ENCODE data around the gene SPDYE4.

Gene SPDYE4

DNA sequence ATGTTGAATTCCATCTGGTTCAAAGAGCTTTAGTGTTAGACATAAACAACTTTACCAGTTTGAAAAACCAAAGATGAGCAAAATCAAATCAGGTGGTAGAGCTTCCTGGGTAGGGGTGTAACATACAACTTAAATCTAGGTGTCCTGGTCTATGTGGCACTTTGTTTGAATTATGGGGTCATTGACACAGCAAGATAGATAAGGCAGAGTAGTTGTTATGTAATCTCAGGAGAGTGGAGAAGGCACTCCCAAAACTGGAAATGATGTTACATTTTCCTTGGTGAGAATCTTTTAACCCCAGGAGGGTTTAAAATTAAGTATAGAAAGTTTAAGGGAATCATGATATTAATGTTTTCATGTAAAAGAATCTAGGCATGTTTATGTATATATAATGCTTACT, 45.6 kb downstream of the SPDYE4 start:
- DNase-seq (ENCODE audit: low spot score): no peak

- DNase-seq (ENCODE audit: low spot score): no peak
These were observed 47.1 kb downstream of the SPDYE4 start for GRCh38 chr17:8711291-8711690.

DNA sequence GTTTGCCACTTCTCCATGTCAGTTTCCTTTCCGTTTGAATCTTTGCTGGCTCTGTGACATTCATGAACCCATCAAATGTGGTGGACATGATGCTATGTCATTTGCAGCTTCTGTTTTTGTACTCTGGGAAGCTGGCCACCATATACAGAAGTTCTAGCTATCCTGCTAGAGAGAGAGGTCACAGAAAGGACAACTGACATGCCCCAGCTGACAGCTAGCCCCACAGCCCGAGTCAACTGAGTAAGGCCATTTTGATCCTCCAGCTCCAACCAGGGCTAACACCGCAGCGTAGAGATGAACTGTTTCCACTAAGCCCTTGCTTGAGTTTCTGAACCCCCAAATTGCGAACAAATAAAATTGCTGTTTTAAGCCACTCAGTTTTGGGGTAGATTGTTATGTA, 47.5 kb downstream of the SPDYE4 start:
- DNase-seq (ENCODE audit: low spot score): no peak

DNA sequence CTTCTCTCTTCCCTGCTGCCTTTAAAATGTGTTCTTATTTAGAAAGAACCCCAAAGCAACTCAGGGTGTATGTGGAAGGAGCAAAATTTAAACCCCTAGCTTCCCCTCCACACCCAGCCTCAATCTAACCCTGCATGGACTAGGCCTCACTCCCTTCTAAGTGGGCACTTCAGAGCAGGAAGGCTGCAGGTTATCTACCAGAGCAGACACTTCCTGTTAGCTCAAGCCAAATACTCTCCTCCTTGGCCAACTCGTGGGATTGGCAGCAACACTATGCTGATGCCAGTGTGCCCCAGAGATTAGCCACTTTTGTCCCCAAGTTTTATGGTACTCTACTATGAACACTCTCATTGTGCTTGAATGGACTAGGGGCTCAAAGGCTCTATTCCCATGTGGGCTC, 49.3 kb downstream of the SPDYE4 start:
- DNase-seq (ENCODE audit: low spot score): no peak

GRCh38 chr17:8708025-8708461, 50.3 kb downstream of the SPDYE4 start:
- DNase-seq (ENCODE audit: low spot score): no peak

- DNase-seq (ENCODE audit: low spot score): no peak
These were observed 50.9 kb downstream of the SPDYE4 start for GRCh38 chr17:8707332-8708024.

- DNase-seq (ENCODE audit: low spot score): no peak
These were observed 51.9 kb downstream of the SPDYE4 start for GRCh38 chr17:8706431-8706830.

DNA sequence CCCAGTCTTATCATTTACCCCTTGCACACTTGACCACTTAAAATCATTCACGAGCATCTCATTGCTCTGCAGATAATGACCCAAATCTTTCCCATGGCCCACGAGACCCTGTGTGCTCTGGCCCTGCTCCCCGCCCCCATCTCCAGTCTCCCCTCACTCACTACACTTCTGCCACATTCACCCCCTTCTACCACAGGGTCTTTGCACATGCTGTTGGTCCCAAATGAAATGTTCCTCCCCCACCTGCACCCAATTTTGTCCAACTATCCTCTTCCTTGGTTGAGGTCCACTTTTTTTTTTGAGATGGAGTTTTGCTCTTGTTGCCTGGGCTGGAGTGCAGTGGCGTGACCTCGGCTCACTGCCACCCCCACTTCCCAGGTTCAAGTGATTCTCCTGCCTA, 52.9 kb downstream of the SPDYE4 start:
- no peak for DNase-seq (ENCODE audit: low spot score)

DNA sequence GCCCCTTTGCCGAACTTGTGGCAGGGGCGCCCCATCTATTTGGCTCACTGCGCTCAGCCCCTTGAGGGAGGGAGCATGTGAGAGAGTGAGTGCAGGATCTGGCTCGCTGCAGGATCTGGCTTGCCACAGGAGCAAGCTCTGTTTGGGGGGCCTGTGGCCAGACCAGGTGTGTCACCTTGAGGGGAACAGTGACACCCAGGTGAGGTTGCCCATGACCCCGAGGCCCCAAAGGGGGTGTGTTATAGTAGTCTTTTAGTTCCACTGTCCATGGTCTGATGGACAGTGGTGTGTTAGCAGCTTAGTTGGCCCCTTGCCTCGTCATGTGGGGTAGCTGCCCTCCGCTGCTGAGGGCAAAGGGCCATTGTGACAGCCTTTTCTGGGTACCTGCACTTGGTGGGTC, 55.3 kb downstream of the SPDYE4 start:
- DNase-seq (ENCODE audit: low spot score): no peak

- DNase-seq (ENCODE audit: low spot score): no peak
These were observed 56.6 kb downstream of the SPDYE4 start for GRCh38 chr17:8701754-8702153.

DNA sequence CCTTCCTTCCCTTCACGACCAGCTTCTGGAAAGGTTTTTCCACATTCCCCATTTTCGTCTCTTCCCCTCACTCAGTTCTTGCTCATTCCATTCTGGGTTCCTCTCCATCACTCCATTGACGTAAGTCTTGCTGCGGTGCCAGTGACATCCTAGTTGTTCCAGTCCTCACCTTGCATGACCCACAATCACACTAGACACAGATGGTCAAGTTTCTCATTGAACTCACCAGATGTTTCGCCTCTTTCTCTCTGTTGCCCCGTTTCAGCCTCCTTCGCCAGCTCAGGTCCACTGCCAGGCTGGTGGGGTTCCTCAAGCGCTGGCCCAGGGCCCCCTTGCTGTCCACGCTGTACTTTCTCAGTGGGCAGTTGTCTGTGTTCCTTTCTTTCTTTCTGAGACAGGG, 57.1 kb downstream of the SPDYE4 start:
- no peak for DNase-seq (ENCODE audit: low spot score)
